ENCODE measurements around the gene GRPEL2.

The GRPEL2 gene

DNA sequence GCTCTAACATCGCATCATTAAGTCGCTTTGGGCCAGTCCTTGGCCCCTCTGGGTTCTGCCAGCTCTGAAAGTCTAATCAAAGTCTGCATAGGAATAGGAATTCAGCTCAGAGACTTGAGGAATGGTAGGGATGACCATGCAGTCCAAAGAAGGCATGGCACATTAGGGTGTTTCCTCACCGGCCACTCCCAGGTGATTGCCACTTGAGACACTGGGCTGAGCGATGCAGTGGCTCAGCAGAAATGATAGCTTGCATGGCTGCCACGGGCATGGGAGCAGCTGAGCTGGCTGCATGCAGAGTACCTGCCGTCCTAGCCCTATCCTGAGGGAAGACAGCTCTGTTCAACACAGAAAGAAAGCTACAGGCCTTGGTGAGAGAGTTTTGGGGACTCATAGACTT lies 44.9 kb upstream of the GRPEL2 start:
- no peaks in the 10 kb centered on the region for H3K27me3 ChIP-seq (replicated peaks)
- TF ChIP-seq, protein P1, sequence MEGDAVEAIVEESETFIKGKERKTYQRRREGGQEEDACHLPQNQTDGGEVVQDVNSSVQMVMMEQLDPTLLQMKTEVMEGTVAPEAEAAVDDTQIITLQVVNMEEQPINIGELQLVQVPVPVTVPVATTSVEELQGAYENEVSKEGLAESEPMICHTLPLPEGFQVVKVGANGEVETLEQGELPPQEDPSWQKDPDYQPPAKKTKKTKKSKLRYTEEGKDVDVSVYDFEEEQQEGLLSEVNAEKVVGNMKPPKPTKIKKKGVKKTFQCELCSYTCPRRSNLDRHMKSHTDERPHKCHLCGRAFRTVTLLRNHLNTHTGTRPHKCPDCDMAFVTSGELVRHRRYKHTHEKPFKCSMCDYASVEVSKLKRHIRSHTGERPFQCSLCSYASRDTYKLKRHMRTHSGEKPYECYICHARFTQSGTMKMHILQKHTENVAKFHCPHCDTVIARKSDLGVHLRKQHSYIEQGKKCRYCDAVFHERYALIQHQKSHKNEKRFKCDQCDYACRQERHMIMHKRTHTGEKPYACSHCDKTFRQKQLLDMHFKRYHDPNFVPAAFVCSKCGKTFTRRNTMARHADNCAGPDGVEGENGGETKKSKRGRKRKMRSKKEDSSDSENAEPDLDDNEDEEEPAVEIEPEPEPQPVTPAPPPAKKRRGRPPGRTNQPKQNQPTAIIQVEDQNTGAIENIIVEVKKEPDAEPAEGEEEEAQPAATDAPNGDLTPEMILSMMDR (IDR thresholded peaks at IDR 0.05; ENCODE audit: low read depth, low read length, missing control alignments), result no peak
- H3K4me3 ChIP-seq (ENCODE audit: low read depth, low read length), result no peak overlapping the region
- no peak for DNase-seq
- H3K36me3 ChIP-seq (replicated peaks), result no peaks in the 10 kb centered on the region
- no peak overlapping the region for H3K27ac ChIP-seq
- in situ Hi-C loops (cut with HindIII; ENCODE audit: low pct_ligation_motif_present, low sequenced_read_pairs), result no loop called here

DNA sequence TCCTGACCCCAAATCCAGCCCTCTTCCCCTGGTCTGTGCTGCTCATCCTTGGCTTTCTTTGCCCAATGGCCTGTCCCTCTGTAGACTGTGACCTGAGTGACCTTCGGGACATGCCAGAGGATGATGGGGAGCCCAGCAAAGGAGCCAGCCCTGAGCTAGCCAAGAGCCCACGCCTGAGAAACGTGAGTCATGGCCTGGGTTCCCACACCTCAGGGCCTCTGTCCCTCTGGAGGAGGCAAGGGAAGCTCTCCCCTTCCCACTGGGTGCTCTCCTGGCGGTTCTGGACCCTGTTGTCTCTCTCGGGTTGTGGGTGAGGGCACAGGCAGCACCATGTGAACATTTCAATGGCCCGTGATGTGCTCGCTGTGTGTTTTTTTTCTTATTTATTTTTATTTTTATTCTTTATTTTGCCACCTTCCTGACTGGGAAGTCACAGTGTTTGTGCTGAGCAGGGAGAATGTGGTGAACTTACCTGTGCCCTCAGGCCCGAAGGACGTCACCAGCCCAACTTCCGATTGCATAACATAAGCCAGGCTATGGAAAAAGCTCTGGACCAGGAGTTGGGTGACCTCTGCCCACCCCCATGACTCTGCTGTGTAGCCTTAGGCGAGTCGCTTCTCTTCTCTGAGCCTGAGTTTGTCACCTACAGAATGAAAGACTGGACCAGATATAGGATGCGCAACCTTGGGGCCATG lies 44.1 kb upstream of the GRPEL2 start:
- no peaks in the 10 kb centered on the region for H3K27me3 ChIP-seq (replicated peaks)
- TF ChIP-seq, protein P1 (IDR thresholded peaks at IDR 0.05; ENCODE audit: low read depth, low read length, missing control alignments), result no peak
- H3K27ac ChIP-seq, result no peak overlapping the region
- no peaks in the 10 kb centered on the region for H3K36me3 ChIP-seq (replicated peaks)
- no peak overlapping the region for H3K4me3 ChIP-seq (ENCODE audit: low read depth, low read length)
- in situ Hi-C loops (cut with HindIII; ENCODE audit: low pct_ligation_motif_present, low sequenced_read_pairs), result no loop called here
- no peak for DNase-seq

DNA sequence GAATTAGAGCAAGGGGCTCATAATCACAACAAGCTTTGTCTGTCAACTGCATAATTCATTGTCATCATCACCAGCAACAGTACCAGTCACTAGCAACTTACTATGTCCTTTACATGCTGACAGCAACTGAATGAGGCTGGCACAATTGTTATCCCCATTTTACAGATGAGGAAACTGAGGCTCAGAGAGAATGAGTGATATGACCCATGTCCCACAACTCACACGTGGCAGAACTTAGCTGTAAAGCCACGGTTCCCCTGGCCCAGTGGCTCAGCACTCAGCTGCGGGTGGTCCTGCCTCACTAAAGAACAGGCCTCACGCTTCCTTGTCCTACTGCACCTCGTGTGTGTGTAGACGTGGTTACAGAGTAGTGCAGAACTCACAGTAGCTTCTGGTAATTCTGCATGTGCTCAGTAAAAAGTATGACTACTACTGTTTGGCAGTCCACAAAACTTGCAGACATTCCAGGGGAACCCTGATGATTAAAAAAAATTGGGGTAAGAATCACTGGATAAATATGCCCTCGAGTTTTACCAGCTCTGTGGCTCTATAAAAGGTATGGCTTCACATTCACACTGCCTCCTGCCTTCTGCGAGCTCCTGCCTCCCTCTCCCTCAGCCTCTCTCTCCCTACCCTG lies 43.4 kb upstream of the GRPEL2 start:
- peak; percentile 8 for DNase-seq
- in situ Hi-C loops (cut with HindIII; ENCODE audit: low pct_ligation_motif_present, low sequenced_read_pairs), result no loop called here
- Histone ChIP-seq H3K27ac (no peak overlapping the region), H3K27me3 (replicated peaks) (no peaks in the 10 kb centered on the region), H3K4me3 (ENCODE audit: low read depth, low read length) (no peak overlapping the region), H3K36me3 (replicated peaks) (no peaks in the 10 kb centered on the region)
- TF ChIP-seq, protein P1 (IDR thresholded peaks at IDR 0.05; ENCODE audit: low read depth, low read length, missing control alignments), result no peak

DNA sequence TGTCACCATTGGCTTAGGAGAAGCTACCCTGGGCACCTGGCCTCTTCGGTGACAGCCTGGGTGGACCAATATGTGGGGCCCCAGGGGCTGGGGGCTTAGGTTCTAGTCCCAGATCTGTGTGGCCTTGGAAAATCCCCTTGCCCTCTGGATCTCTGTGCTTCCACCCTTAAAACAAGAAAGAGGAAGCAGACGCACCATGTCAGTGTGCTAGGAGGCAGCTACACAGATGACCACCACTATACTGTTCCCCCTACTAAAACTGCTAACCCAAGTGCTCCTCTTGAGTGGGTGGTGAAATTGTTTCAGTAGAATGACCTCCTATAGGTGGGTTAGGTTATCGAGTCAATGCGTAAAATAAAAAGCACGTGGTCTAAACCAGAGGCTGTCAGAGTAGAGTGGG lies 42.7 kb upstream of the GRPEL2 start:
- Histone ChIP-seq H3K4me3 (ENCODE audit: low read depth, low read length) (no peak overlapping the region), H3K27me3 (replicated peaks) (no peaks in the 10 kb centered on the region), H3K36me3 (replicated peaks) (no peaks in the 10 kb centered on the region), H3K27ac (no peak overlapping the region)
- DNase-seq, result no peak
- TF ChIP-seq, protein P1 (IDR thresholded peaks at IDR 0.05; ENCODE audit: low read depth, low read length, missing control alignments), result no peak
- in situ Hi-C loops (cut with HindIII; ENCODE audit: low pct_ligation_motif_present, low sequenced_read_pairs), result no loop called here

DNA sequence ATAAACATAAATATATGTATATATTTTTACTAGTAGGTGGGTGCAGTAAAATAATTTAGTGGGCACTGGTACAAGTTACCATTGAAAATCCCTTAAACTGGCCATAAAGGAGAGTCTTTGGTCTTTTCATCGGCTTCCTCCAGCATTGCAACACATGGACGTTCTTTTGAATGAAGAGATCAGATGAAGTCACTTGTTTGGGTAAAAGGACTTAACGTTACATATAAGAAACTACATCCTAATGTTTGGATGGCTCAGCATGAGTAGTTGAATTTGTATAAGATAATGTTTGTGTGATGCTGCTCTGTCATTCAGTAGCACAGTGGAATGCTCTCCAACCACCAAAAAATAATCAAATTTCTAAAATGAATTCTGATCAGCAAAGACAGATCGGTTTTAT lies 42.1 kb upstream of the GRPEL2 start:
- H3K36me3 ChIP-seq (replicated peaks), result no peaks in the 10 kb centered on the region
- no peak overlapping the region for H3K4me3 ChIP-seq (ENCODE audit: low read depth, low read length)
- no peak for DNase-seq
- TF ChIP-seq, protein P1 (IDR thresholded peaks at IDR 0.05; ENCODE audit: low read depth, low read length, missing control alignments), result no peak
- in situ Hi-C loops (cut with HindIII; ENCODE audit: low pct_ligation_motif_present, low sequenced_read_pairs), result no loop called here
- H3K27me3 ChIP-seq (replicated peaks), result no peaks in the 10 kb centered on the region
- no peak overlapping the region for H3K27ac ChIP-seq

All from brain microvascular endothelial cell (primary cell).